Measurements from ENCODE around the gene B3GALT6.

DNA sequence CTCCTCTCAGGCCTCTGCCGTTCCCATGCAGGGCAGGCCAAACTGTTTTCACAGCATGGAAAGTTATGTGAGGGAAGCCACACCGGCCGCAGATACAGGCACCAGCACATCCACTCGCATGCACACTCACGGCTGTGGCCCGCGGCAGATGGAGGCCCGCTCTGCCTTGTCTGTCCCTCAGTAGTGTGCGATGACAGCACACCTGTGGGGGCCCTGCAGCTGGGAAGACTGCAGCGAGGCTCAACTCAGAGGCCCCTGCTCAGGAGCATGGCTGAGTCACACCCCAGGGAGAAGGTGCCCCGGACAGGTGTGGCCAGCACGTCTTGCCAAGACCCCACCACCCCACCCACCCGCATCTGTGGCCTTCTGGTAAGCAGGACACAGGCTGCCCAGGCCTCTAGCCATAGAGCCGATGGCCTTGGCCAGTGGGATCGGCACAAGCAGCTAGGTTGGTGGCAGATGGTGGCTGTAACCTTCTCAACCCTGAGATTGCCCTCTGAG, 42.9 kb downstream of the B3GALT6 start:
- TF ChIP-seq, protein P1, sequence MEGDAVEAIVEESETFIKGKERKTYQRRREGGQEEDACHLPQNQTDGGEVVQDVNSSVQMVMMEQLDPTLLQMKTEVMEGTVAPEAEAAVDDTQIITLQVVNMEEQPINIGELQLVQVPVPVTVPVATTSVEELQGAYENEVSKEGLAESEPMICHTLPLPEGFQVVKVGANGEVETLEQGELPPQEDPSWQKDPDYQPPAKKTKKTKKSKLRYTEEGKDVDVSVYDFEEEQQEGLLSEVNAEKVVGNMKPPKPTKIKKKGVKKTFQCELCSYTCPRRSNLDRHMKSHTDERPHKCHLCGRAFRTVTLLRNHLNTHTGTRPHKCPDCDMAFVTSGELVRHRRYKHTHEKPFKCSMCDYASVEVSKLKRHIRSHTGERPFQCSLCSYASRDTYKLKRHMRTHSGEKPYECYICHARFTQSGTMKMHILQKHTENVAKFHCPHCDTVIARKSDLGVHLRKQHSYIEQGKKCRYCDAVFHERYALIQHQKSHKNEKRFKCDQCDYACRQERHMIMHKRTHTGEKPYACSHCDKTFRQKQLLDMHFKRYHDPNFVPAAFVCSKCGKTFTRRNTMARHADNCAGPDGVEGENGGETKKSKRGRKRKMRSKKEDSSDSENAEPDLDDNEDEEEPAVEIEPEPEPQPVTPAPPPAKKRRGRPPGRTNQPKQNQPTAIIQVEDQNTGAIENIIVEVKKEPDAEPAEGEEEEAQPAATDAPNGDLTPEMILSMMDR (IDR thresholded peaks at IDR 0.05): no peak
- TF ChIP-seq POLR2A (IDR thresholded peaks at IDR 0.05) (no peak), POLR2AphosphoS5 (IDR thresholded peaks at IDR 0.05) (no peak), EP300 (IDR thresholded peaks at IDR 0.05; ENCODE audit: low read depth) (no peak)

Measured in transverse colon (tissue), 4 donors.